HG03457 (cell line): ENCODE measurements around the gene LRRC27.
A peak's percentile ranks its signal among the peaks of the same experiment; 100 is the strongest.
"Not testable (repeated sequence)": the region's sequence is repeated elsewhere in the genome, so short reads cannot be mapped to it uniquely, and the experiment has no call there.

Source experiments
- ATAC-seq: cut with Tn5 transposase; IDR thresholded peaks from one replicate; pipeline ENCODE4 v1.9.1; 2021; ENCODE audit warnings: moderate number of reproducible peaks; ENCODE audit not compliant: unreplicated experiment

LRRC27 gene

GRCh38 chr10:132331601-132332432, at the start of gene LRRC27:
Gene LRRC27 (plus strand): TSS chr10:132332193. CDS start chr10:132333525, 1,332 bp downstream.
- ATAC-seq: peak; percentile 65

- no peak for ATAC-seq
Measured at GRCh38 chr10:132282667-132283603, 49.1 kb upstream of the LRRC27 start.

GRCh38 chr10:132283604-132284382, 48.2 kb upstream of the LRRC27 start:
- ATAC-seq: no peak

DNA sequence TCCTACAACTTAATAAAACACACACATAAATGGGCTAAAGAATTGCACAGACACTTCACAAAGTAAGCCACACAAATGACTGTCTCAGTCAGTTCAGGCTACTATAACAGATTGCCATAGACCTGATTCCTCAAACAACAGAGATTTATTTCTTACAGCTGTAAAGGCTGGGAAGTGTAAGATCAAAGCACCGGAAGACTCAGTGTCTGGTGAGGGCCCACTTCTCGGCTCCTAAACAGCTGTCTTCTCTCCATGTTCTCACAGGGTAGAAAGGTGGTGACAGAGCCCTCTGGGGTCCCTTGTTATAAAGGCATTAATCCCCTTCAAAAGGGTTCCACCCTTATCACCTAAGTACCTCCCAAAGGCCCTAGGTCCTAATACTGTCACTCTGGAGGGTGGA, 42.6 kb upstream of the LRRC27 start:
- no peak for ATAC-seq

- no peak for ATAC-seq
Measured at GRCh38 chr10:132290631-132291030, 41.4 kb upstream of the LRRC27 start.

DNA sequence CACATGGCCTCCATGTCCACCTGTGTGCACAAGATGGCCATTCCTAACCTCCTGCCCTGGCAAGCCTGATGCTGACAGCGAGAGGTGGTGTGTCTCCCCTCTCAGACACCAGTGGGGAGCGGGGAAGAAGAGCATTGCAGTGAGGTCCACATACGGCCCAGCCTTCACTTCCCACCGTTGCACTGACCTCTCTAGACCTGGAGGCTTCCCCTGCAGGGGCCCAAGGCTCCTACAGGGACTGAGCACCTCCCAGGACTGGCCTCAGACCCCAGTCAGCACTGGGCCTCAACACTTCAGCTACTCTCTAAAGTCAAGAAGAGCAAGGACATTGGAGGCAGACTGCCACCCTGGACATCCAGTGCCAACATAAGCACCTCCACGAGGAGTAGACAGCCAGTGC, 40.2 kb upstream of the LRRC27 start:
- ATAC-seq: no peak

GRCh38 chr10:132292287-132293200, 39.4 kb upstream of the LRRC27 start:
- no peak for ATAC-seq

GRCh38 chr10:132293201-132293812, 38.7 kb upstream of the LRRC27 start:
- ATAC-seq: no peak

DNA sequence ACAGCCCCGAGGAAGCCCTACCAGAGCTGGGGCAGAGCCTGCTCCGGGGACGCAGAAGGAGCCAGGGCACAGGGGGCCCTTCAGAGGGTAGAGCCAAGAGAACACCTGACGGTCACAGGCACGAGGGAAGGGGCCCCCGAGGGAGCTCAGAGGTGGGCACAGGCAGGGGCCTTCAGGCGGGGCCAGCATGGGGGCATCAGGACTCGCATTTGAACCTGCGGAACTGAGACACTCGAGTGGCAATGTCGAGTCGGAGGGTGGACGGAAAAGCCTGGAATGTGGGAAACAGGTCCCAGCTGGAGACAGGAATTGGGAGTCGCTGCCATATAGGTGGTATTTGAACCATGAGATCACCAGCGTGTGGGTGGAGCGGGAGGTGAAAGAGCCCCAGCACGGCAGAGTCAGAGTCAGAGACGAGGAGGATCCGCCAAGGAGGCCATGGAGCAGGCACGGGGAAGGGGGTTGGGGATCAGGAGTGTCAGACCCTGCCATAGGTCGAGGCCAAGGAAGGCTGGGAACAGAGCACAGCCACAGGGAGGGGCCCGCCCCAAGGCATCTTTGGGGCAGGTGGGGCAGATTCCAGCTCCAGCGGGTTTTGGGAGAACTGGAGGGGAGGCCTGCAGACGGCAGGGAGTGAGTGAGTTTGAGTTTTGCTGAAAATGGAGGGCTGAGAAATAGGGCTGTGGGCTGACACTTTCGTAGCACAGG, 38.0 kb upstream of the LRRC27 start:
- ATAC-seq: no peak

DNA sequence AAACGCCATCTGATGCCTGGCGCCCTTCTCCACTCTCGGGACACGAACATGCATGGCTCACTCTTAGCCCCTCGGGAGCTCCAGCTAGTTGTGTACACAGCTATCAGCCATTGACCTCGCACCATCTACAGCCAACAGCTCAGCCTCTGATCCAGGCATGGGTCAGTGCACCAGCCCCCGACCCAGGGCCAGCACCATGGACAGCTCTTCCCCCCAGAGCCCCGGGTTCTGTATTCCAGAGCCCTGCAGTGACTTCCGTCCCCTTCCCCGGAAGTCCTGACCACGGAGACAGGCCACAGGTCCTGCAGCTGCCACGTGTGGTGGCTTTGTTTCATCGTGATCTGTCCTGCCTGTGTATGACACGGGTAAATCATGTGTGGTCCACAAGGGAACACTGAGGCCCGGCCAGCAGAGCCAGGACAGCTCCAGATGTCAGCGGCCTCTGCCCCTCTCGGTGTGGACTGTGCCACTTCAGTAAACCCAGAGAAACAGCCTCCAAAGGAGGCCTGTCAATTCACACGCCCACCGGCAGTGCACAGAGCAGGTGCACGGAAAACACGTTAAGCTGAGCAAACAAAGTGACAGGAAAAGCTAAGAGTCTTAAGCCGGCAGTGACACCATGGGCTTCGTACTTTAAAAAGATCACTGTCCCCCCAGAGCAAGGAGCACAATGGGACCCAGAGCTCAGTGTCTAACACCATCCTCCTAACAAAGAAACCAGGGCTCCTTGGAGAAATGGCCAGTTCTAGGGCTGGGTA, 37.3 kb upstream of the LRRC27 start:
- ATAC-seq: no peak

DNA sequence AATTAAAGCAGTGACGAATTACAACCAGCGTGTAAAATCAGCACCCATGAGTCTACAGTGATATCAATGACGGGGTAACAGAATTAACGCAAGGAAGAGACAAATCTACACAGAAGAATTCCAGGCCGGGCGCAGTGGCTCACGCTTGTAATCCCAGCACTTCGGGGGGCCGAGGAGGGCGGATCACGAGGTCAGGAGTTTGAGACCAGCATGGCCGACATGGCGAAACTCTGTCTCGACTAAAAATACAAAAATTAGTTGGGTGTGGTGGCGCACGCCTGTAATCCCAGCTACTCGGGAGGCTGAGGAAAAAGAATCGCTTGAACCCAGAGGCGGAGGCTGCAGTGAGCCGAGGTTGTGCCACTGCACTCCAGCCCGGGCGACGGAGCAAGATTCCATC, 36.5 kb upstream of the LRRC27 start:
- ATAC-seq: not testable (repeated sequence)

GRCh38 chr10:132296666-132297443, 35.1 kb upstream of the LRRC27 start:
- no peak for ATAC-seq

- ATAC-seq: no peak
Measured at GRCh38 chr10:132297526-132297925, 34.5 kb upstream of the LRRC27 start.

DNA sequence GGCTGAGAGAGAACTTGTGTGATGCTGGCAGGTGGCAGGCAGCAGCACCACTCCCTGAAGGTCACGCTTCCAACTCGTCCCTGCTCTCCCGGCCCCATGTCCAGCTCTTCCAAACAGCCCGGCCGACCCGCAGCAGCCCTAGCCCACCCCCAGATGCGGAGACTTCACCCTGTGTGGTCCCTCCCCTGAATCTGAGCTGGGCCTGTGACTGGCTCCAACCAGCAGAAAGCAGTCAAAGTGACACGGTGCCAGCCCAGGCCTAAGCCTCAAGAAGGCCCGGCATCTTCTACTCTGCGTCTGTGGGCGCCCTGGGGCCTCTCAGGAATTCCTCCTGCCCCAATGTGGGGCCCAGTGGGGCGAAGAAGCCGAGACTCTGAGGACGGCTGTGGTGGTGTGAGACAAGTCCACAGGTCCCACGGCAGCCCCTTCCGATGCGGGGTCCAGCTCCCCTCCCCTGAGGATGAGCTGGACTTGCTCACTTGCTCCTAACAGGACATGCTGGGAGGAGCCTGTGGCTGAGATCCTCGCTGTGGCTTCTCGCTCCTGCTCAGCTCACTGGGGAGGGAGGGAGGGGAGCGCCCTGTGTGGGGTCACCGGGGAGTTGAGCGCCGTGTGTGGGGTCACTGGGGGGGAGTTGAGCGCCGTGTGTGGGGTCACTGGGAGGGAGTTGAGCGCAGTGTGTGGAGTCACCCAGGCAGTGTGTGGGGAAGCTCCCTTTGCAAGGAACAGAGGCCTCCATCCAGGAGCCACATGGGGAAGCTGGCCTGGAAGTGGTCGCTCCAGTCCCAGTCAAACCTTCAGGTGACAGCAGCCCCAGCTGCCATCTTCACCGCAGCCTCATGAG, 33.7 kb upstream of the LRRC27 start:
- no peak for ATAC-seq

DNA sequence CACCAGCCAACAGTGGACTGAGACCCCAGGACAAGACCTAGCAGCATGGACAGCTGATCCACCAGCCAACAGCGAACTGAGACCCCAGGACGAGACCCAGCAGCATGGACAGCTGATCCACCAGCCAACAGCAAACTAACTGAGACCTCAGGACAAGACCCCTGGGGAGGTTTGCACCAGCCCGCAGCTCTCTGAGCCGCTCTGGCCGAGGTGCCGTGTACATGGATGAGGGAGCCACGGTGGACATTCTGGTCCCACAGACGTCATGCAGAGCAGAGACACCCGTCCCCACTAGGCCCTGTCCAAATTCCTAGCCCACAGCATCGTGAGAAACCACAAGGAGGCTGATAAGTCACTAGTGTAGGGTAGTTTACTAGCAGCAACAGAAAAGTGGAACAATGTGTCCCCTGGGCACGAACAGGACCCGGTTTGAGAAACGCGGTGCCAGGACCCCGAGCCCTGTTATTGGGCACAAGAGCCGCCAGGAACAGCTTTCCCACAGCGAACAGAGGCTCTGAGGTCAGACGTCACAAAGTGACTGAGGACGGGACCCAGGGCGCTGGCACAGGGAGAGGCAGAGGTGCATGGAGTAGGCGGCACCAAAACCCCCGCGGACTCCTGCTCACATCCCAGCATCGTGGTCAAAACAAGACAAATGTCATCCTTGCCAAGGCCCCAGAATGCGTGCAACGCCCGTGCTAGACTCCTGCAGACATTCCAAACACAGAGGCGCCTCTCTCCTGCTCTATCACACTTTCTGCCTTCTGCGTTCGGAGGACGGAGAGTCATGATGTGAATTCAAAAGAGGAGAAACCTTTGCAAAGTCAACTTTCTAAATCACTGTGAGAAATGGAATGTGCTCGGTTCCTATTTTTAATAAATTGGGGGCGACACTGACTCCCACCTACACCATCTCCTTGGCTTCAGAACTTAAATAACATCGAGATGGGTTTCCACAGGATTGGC, 32.3 kb upstream of the LRRC27 start:
- no peak for ATAC-seq
